Measurements from ENCODE around the gene REPS1.

The REPS1 gene

GRCh38 chr6:138896104-138896756 is 91.8 kb downstream of the REPS1 start:
- H3K9me3 ChIP-seq = no peaks in the 10 kb centered on the region
- H3K27me3 ChIP-seq = no peaks in the 10 kb centered on the region
- no peak for DNase-seq
- H3K4me3 ChIP-seq (ENCODE audit: low read depth, low read length) = no peak overlapping the region
- peaks cover 7% of the 10 kb centered on the region; the same call in 1 of the 2 replicates for H3K36me3 ChIP-seq
- H3K4me1 ChIP-seq = no peaks in the 10 kb centered on the region
- TF ChIP-seq CTCF (IDR thresholded peaks at IDR 0.05; ENCODE audit: low read depth, low read length) = no peak

GRCh38 chr6:138891255-138891986 is 96.6 kb downstream of the REPS1 start:
- no peak for DNase-seq
- Histone ChIP-seq H3K4me3 (ENCODE audit: low read depth, low read length) (no peak overlapping the region), H3K9me3 (no peaks in the 10 kb centered on the region), H3K4me1 (no peaks in the 10 kb centered on the region), H3K27me3 (no peaks in the 10 kb centered on the region), H3K36me3 (no peaks in the 10 kb centered on the region)
- TF ChIP-seq CTCF (IDR thresholded peaks at IDR 0.05; ENCODE audit: low read depth, low read length) = no peak

GRCh38 chr6:138885156-138885819 is 102.8 kb downstream of the REPS1 start:
- no peak for DNase-seq
- TF ChIP-seq CTCF (IDR thresholded peaks at IDR 0.05; ENCODE audit: low read depth, low read length) = no peak
- no peaks in the 10 kb centered on the region for H3K36me3 ChIP-seq
- H3K4me3 ChIP-seq (ENCODE audit: low read depth, low read length) = no peak overlapping the region
- H3K27me3 ChIP-seq = no peaks in the 10 kb centered on the region
- H3K4me1 ChIP-seq = no peaks in the 10 kb centered on the region
- no peaks in the 10 kb centered on the region for H3K9me3 ChIP-seq

- no peak for TF ChIP-seq CTCF (IDR thresholded peaks at IDR 0.05; ENCODE audit: low read depth, low read length)
- H3K9me3 ChIP-seq = no peaks in the 10 kb centered on the region
- no peaks in the 10 kb centered on the region for H3K4me1 ChIP-seq
- no peak for DNase-seq
- H3K4me3 ChIP-seq (ENCODE audit: low read depth, low read length) = no peak overlapping the region
- no peaks in the 10 kb centered on the region for H3K36me3 ChIP-seq
- H3K27me3 ChIP-seq = no peaks in the 10 kb centered on the region
Measured at GRCh38 chr6:138882369-138883017, 105.6 kb downstream of the REPS1 start.

- no peaks in the 10 kb centered on the region for H3K9me3 ChIP-seq
- no peak for TF ChIP-seq CTCF (IDR thresholded peaks at IDR 0.05; ENCODE audit: low read depth, low read length)
- no peak for DNase-seq
- H3K4me3 ChIP-seq (ENCODE audit: low read depth, low read length) = no peak overlapping the region
- H3K27me3 ChIP-seq = no peaks in the 10 kb centered on the region
- no peaks in the 10 kb centered on the region for H3K36me3 ChIP-seq
- H3K4me1 ChIP-seq = no peaks in the 10 kb centered on the region
Measured at GRCh38 chr6:138873191-138873590, 114.9 kb downstream of the REPS1 start.
